GM19463 (cell line): ENCODE results near the gene VAV2.

Experiments used
- ATAC-seq: cut with Tn5 transposase; IDR thresholded peaks from one replicate; pipeline ENCODE4 v1.9.1; 2021; ENCODE audit warnings: mild to moderate bottlenecking, moderate library complexity; ENCODE audit not compliant: unreplicated experiment

VAV2 gene

DNA sequence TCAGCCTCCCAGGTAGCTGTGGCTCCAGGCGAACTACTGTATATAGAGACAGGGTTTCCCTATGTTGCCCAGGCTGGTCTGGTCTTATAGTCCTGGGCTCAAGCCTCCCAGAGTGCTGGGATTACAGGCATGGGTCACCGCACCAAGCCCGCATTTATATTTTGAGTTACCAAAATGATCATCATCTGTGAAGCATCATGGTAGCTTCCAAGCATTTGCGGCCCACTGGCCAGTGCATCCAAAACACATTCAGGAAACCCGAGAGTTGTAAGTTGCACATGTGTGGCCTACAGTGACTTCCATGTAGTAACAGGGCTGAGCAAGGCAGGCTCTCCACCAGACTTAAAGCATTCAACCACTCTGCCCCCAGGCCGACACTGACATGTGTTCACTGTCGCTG is 35.4 kb upstream of the VAV2 start:
- no peak for ATAC-seq

DNA sequence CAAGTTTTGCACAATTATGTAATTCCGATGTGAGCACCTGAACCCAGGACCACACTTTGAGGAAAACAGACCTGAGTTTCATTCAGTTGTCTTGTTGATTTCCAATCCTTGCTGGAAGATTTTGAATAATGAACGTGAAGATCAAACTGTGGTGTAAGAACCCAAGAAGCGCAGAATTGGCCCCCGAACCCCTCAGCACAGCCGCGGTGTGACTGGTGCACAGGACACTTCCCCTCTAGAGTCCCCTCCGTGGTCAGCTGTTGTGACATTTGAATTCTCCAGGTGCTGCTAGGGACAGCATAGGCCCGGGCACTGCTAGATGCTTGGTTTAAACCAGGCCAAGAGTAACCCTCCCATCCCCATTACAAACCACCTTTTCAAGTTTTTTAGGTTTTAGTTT is 34.9 kb upstream of the VAV2 start:
- no peak for ATAC-seq

DNA sequence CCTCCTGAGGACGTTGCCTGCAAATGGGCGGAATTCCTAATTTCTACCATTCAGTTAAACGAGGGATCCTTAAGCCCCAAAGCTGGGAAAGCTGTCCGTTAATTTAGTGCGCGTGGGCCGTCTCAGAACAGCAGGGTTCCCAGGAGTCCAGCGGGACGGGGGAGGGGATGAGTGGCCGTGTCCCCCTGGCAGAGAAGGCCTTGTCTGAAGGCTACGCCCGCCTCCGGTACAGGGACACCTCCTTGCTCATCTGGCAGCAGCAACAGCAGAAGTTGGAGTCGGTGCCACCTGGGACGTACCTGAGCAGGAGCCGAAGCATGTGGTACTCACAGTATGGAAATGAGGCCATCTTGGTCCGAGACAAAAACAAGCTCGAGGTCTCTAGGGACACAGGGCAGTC is 34.5 kb upstream of the VAV2 start:
- no peak for ATAC-seq

DNA sequence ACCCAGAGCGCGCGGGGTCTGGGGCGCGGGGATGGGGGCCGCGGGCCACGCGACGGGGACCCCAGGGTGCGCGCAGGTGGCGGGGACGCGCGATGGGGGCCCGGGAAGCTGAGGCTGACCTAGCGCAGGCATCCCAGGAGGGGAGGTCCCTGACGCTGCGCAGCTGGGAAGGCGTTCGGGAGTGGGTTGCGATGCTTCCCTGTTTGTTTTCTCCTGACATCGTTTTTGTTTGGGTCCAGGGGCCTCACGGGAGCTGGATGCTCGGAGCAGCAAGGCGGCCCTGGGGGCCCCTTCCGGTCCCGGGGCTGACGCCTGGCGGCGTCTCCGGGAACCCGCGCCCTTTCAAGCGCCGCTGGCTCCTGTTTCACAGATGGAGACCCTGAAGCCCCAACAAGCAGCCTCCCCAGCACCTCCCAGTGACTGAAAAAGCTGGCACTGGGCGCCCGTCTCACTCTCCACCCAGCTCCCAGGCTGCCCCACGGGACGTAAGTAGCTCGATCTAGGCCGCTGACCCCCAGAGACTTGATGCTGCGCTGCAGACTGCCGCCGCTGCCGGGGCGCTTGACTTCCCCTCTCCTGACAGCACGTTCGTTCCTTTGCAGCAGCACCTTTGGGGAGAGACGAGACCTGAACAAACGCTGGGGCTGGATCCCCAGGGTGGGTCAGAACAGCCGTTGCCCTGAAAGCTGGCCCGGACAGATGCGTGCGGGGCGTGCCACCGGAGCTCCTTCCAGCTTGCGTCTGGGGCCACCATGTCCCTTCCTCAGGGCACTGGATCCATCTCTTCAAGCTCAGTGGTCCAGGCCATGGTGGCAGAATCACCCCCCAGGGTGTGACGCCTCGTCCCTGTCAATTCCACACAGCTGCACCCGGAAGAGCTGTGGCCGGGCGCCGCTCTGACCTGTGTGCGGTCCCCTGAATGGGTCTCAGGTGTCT is 33.8 kb upstream of the VAV2 start:
- ATAC-seq, result peak; percentile 32

DNA sequence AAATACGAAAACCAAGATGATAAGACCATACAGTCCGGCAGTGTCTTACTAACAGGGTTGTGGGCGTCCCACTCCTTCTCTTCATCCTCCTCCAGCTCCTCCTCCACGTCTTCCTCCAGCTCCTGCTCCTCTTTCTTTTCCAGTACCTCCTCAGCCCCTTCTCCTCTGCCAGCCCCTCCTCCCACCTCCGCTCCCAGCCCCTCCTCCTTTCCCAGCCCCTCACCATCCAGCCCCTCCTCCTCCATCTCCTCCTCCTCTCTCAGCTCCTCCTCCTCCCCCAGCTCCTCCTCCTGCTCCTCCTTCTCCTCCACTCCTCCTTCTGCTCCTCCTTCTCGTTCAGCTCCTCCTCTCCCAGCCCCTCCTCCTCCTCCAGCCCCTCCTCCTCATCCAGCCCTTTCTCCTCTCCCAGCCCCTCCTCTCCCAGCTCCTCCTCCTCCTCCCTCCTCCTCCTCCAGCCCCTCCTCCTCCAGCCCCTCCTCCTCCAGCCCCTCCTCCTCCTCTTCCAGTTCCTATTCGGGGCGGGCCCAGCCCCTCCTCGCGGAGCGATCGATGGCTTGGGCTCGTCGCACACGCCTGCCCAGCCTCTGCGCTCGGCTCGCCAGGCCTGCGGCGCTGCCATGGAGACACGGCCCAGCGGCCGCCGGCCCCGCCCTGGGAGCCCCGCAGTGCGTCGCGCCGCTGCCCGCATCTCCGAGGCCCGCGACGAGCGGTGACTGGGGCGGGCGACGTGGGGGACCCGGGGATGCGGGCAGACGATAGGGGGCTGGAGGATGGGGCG is 32.9 kb upstream of the VAV2 start, which contains the start of gene BRD3OS:
Gene BRD3OS (plus strand): TSS at position 654 of the 778 bp plus-strand sequence. CDS start 1,267 bp downstream, outside the sequence.
- ATAC-seq, result peak; percentile 86

DNA sequence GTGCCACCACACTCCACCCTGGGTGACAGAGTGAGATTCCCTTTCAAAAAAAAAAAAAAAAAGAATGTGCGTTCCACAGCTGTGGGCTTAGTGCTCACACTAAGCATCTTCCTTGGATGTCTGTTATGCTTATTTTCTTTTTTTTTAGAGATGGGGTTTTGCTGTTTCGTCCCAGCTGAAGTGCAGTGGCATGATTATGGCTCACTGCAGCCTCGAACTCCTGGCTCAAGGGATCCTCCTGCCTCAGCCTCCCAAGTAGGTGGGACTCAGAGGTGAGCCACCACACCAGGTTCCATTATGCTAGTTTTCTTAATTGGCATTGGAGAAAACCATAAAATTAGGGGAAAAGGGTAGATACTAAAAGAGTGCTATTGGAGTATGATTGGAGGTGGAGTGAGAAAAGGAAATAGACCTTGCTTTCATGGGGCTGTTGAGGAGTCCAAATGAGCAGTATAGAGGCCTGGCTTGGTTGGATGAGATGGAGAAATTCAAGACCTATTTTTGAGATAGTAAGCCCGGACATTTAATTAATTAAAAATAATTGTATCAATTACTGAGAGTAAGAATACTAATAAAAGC is 32.2 kb upstream of the VAV2 start:
- ATAC-seq, result no peak

DNA sequence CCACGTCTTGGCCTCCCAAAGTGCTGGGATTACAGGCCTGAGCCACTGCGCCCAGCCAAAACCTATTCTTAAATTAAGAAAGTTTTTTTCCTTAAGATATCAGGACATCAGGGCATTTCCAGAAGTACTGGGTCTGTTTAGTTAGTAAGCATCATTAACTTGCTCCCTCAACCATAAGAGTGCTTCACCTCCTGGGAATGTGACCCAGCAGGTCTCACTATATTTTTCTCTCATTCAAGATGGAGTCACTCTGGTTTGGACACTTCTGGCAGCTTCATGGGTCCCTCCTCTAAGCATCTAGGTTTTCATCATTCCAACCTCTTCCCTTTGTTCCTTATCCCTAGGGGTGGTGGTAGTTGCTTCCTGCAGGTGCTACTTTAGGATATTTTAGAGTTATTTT is 22.8 kb upstream of the VAV2 start:
- no peak for ATAC-seq

DNA sequence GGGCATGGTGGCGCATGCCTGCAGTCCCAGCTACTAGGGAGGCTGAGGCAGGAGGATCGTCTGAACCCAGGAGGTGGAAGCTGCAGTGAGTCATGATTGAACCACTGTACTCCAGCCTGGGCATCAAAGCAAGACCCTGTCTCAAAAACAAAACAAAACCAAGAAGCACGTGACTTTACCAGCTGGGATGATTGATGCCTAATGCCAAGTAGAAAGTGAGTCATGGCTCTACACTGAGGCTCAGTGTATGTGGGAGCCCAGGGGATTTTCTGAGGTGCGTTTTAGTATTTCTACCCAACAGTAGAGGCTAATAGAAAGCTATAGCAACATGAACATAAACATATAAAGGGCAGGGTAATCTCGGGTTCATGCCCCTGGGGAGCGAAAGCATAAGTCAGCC is 19.3 kb upstream of the VAV2 start:
- ATAC-seq, result no peak

DNA sequence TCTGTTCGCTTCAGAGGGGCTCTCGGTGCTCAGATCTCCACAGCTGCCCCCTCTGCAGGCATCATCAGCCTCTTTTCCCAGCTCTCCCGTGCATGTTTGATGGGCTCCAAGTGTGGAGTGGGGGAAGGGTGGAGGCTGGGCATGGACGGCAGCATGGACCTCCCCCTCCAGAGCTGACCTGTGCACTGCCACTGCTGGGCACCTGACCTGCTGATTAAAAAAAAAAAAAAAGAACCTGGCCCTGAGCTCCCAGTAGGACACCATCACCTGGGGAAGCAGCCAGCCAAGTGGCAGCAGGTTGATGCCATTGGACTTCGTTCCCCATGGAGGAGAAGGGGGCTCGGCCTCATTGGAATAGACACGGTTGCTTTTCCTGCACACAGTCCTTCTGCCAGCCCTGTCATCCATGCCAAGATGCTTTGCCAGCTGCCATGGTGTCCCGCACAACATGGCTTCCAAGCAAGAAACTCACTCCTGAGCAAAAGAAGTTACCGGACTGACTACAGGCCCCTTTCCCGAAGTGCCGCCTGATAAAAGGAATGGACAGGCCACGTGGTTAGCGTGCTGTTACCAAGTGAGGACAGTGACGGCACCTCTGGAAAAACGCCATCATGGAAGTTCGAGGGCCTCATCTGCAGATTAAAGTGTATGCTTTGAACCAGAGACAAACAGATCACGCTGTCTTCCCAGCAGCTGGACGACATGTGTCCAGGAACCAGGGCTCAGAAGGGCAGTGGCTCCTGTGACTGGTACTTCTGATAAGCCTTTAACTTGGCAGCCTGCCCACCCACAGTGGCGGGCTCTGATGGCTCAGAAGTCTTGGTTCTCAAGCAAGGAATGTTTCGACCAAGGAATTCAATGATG is 18.4 kb upstream of the VAV2 start:
- ATAC-seq, result no peak

DNA sequence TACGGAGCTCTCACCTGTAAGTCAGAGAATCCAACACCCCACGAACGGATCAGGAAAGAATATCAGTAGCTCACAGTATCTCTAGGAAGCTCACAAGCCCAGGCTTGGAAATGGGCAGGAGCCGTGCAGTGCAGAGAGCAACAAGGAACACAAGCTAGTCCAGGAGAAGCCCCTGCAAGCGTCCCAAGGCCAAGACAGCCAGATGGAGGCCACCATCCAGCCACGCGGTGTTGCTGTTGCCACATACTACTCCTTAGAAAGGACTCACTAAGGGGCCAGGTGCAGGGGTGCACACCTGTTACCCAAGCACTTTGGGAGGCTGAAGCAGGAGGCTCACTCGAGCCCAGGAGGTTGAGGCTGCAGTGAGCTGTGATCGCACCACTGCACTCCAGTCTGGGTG is 15.4 kb upstream of the VAV2 start:
- ATAC-seq, result no peak

DNA sequence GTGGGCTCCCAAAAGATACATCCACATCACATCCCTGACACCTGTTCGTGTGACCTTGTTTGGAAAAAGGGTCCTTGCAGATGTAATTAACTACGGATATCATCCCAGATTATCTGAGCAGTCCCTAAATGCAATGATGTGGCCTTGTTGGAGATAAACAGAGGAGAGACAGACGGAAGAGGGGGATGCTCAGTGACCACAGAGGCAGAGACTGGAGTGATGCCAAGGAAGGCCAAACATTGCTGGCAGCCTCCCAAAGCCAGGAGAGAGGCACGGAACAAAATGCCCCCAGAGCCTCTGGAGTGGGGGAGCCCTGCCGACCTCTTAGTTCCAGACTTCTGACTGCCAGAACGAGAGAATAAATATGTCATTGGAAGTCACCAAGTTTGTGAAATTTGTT is 15.0 kb upstream of the VAV2 start:
- ATAC-seq, result no peak

DNA sequence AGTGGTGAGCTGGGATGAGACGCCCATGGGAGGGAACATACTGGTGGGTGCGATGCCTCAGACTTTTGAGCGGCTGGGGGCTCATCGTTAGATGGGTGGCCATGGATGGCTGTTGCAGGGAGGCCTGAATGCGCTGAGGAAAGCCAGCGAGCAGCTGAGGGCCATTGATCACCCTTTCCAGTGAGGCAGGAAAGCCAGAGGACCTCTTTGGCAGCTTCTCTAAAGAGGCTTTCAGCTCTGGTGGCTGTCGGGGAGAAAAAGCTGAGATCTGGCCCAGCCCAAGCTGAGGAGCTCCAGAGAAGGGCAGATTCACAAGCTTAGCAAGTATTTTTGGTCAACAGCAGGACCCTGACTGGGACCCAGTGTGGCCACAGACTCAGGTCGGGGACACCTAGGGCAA is 13.3 kb upstream of the VAV2 start:
- no peak for ATAC-seq

DNA sequence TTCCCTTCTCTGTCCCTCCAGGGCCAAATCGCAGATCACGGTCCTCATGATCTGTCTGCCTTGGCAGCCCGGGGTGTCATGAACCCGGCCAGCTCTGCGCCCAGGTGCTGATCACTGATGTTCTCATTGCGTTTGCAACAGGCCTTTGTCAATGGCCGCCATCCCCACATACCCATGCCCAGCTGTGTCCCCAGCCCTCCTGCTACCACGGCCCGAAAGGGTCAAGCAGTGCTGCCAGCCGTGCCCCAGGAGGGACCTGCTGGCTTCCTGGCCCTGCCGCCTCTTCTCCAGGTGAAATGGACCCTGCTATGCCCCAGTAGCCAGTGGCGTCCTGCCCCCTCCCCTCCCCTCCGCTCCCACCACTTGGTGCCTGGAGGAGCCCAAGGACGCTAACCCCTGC is 12.8 kb upstream of the VAV2 start:
- no peak for ATAC-seq

DNA sequence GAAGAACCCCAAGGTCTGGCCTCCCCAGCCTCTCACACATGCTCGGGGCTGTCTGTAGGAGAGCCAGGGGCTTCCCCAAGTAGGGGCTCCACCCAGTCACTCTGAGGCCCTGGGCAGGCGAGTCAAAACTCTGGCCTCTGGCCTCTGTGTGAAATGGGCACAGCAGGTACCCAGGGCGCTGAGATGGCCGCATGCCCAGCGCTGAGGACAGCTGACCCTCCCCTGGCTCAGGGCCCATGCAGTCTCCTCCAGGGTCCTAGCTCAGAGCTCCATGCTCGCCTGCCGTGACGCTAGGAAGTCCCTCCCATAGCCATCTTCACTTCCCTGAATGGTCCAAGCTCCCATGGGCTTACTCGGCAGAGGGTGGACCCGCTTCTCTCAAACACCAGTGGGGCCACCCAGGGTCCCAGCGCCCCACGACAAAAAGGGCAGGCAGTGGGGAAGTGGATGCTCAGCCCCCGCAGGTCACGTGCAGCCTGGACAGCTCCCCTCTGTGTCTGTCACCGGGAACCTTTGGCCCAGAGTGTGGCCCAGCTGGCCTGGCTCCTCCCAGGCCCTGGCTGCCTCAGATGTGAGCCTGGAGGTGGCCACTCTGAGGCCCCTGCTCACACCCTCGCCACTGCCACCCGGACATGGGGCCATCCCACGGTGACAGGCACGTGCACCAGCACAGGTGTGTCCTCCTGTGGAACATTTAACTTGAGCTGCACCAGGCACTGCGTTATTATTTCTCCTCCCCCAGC is 12.2 kb upstream of the VAV2 start:
- ATAC-seq, result no peak

DNA sequence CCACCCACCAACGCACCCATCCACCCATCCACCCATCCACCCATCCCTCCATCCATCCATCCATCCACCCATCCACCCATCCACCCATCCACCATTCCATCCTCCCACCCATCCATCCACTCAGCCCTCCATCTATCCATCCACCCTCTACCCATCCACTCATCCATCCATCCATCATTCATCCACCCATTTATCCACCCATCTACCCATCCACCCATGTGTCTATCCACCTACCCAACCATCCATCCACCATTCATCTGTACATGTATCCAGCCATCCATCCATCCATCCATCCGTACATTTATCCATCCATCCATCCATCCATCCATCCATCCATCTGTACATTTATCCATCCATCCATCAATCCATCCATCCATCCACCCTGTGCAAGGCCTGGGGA is 11.1 kb upstream of the VAV2 start:
- no peak for ATAC-seq

DNA sequence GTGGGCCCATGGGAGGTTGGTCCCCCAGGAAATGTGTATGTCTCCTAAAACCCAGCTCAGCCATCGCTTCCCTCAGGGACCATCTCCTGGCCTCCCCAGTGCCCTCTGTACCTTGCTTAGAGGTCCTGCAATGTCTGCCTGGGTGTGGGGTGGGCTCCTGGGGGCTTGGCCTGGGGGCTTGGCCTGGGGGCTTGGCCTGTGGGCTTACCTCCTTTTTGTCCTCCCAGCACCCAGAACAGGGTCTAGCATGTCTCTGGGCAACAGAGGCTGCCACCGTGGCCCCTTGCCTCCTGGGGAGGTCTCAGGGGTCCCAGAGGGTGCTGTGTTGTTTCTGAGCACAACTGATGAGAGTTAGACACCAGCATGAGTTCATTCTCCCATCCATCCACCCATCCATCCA is 10.7 kb upstream of the VAV2 start:
- ATAC-seq, result no peak

DNA sequence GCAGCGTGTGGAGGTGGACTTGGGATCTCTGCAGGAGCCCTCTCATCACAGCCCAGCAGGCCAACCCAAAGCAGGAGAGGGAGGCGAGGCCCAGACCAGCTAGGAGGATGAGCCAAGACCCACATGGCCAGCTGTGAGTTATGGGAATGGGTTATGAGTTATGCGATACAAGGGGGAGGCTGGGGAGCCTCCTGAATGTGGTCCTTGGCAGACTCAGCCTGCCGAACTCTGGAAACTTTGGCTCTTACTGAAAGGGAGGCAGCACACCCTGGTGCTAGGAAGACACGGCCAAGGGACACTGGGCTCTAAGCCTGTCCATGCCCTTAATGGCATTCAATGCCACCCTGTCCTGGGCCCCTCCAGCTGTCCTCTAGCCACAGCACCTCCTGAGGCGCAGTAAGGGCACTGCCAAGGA is 7.7 kb upstream of the VAV2 start:
- no peak for ATAC-seq

DNA sequence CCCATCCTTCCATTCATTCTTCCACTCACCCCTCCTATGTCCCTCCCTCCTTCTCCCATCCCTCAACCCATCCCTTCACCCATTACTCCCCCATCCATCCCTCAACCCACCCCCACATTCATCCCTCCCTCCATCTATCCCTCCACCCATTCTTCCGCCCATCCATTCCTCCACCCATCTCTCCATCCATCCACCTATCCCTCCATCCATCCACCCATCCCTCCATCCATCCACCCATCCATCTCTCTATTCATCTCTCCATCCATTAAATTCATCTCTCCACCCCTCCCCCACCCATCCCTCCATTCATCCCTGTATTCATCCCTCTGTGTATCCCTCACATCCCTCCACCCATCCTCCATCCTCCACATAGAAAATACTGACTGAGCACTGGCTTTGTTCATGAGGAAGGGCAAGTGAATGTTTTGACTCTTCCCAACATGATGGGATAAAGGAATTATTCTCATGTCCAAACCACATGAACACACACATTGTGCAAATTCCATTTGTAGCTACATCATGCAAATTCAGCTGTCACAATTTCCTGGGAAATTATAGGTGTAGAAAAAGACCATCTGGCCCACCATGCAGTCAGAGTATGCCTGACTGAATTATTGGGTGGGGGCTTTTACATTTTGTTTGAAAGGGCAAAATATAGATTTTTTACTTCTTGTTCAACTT is 6.9 kb upstream of the VAV2 start:
- ATAC-seq, result no peak

DNA sequence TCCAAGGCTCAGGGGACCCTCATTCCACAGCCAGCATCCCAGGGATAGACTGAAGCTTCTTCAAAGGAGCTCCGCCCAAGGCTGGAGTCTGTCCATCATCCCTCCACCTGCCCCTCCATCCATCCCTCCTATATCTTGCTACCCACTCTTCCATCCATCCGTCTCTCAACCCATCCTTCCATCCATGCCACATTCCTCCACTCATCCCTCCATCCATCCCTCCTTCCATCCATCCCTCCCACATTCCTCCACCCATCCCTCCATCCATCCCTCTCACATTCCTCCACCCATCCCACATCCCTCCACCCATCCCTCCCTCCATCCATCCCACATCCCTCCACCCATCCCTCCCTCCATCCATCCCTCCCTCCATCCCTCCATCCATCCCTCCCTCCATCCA is 5.5 kb upstream of the VAV2 start:
- no peak for ATAC-seq
